ENCODE data around the gene MRPS26.
A peak's percentile ranks its signal among the peaks of the same experiment; 100 is the strongest.

Gene MRPS26

GRCh38 chr20:3077618-3078134 is 31.8 kb downstream of the MRPS26 start:
- no peak for DNase-seq

- DNase-seq, result no peak
These were observed 35.1 kb downstream of the MRPS26 start for GRCh38 chr20:3080939-3081388.

- DNase-seq, result no peak
These were observed 35.8 kb downstream of the MRPS26 start for GRCh38 chr20:3081641-3082040.

- no peak for DNase-seq
These were observed 36.6 kb downstream of the MRPS26 start for GRCh38 chr20:3082306-3082951.

GRCh38 chr20:3082955-3083952 is 37.4 kb downstream of the MRPS26 start:
- no peak for DNase-seq

- no peak for DNase-seq
These were observed 38.6 kb downstream of the MRPS26 start, which contains the start of gene AVP for GRCh38 chr20:3084283-3084985. AVP (minus strand) TSS chr20:3084724; CDS start chr20:3084674, 50 bp downstream.

- DNase-seq, result no peak
These were observed 39.1 kb downstream of the MRPS26 start for GRCh38 chr20:3084986-3085360.

GRCh38 chr20:3085571-3086072 is 39.8 kb downstream of the MRPS26 start:
- no peak for DNase-seq

GRCh38 chr20:3088031-3088430 is 42.2 kb downstream of the MRPS26 start:
- no peak for DNase-seq

GRCh38 chr20:3090565-3090964 is 44.7 kb downstream of the MRPS26 start:
- no peak for DNase-seq

GRCh38 chr20:3092611-3093379 is 46.9 kb downstream of the MRPS26 start:
- peak; percentile 57 for DNase-seq

- DNase-seq, result no peak
These were observed 48.1 kb downstream of the MRPS26 start for GRCh38 chr20:3093861-3094361.

- DNase-seq, result no peak
These were observed 49.2 kb downstream of the MRPS26 start for GRCh38 chr20:3094848-3095629.

All from stimulated activated CD4-positive, alpha-beta T cell treated with anti-CD3 and anti-CD28 coated beads, Interleukin-1b, Interleukin-23, amount 100 ng/mL, for 48 hours (primary cell).